ENCODE measurements around the gene SP140L. TPM values are rescaled to one million over a fixed set of nuclear protein-coding genes. Genes with fewer than 3 reads are reported as not detected.

The SP140L gene
- polyA plus RNA-seq, 3 donors: 6.5 to 23.7 (median 8.5) TPM

DNA sequence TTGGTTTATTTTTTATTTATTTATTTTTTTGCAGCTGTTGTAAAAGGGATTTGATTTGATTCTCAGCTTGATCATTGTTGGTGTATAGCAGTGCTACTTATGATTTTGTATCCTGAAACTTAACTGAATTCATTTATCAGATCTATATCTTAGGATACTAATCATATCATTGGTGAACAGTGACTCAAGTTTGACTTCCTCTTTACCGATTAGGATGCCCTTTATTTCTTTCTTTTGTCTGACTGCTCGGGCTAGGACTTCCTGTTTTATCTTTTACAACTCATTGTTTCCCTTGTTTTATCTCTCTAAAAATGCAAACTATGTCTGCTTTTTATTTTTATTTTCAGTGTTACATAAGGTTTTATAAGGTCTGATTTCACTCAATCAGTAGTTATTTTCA, 112.6 kb downstream of the SP140L start:
- intact Hi-C loops (cut with micrococcal nuclease): no loop called here
- H3K27ac ChIP-seq (ENCODE audit: low read depth in 1 of 2, low read length in 2 of 2): peak overlapping the region in 1 of 2 donors; percentile 85
- TF ChIP-seq, protein P1, sequence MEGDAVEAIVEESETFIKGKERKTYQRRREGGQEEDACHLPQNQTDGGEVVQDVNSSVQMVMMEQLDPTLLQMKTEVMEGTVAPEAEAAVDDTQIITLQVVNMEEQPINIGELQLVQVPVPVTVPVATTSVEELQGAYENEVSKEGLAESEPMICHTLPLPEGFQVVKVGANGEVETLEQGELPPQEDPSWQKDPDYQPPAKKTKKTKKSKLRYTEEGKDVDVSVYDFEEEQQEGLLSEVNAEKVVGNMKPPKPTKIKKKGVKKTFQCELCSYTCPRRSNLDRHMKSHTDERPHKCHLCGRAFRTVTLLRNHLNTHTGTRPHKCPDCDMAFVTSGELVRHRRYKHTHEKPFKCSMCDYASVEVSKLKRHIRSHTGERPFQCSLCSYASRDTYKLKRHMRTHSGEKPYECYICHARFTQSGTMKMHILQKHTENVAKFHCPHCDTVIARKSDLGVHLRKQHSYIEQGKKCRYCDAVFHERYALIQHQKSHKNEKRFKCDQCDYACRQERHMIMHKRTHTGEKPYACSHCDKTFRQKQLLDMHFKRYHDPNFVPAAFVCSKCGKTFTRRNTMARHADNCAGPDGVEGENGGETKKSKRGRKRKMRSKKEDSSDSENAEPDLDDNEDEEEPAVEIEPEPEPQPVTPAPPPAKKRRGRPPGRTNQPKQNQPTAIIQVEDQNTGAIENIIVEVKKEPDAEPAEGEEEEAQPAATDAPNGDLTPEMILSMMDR (IDR thresholded peaks at IDR 0.05): no peak
- H3K4me1 Mint-ChIP-seq: peaks cover 38% of the 10 kb centered on the region
- H3K4me1 ChIP-seq (ENCODE audit: control insufficient read depth in 1 of 2, insufficient read depth in 2 of 2, low read length in 2 of 2): peaks cover 10 to 35% of the 10 kb centered on the region in 2 donors
- WGBS (ENCODE audit: insufficient coverage): no CpG with 5 or more reads among the region's 2 CpGs
- H3K9ac ChIP-seq (ENCODE audit: insufficient read depth, low read length, poor library complexity, severe bottlenecking): no peak overlapping the region
- peak overlapping the region in 1 of 3 experiments; percentile 58 for H3K4me3 ChIP-seq (replicated peaks in 1 of 3; ENCODE audit: low read depth in 2 of 3, low read length in 3 of 3)
- peaks cover 100% of the 10 kb centered on the region for H3K79me2 ChIP-seq (ENCODE audit: insufficient read depth, low read length)
- H3K9me3 Mint-ChIP-seq: peaks cover 3 to 9% (median 6%) of the 10 kb centered on the region in 7 donors
- H3K27ac Mint-ChIP-seq: peak overlapping the region; percentile 80 to 96 (median 94)
- H3K4me3 Mint-ChIP-seq: peak overlapping the region; percentile 38 to 80
- H3K4me2 ChIP-seq (replicated peaks; ENCODE audit: extremely low read depth, low read length, poor library complexity, severe bottlenecking): peak overlapping the region; percentile 59
- H2AFZ ChIP-seq (ENCODE audit: insufficient read depth, low read depth, low read length, poor library complexity, severe bottlenecking): no peak overlapping the region
- peaks cover 36 to 57% of the 10 kb centered on the region in 2 donors for H3K36me3 ChIP-seq (replicated peaks in 1 of 2; ENCODE audit: control insufficient read depth in 1 of 2, insufficient read depth in 2 of 2, low read length in 2 of 2)
- peaks cover 6 to 9% of the 10 kb centered on the region in 2 donors for H3K9me3 ChIP-seq (replicated peaks in 1 of 2; ENCODE audit: control insufficient read depth in 1 of 2, insufficient read depth in 1 of 2, low read length in 2 of 2)
- H3K27me3 Mint-ChIP-seq (ENCODE audit: low read depth in 3 of 3): no peaks in the 10 kb centered on the region
- peak; percentile 41 to 85 (median 69) for DNase-seq
- H4K20me1 ChIP-seq (ENCODE audit: insufficient read depth, low read length): peaks cover 95% of the 10 kb centered on the region
- peaks cover 35 to 41% of the 10 kb centered on the region in 2 donors for H3K36me3 Mint-ChIP-seq
- H3K27me3 ChIP-seq (ENCODE audit: control insufficient read depth in 2 of 2, insufficient read depth in 2 of 2, low read length in 2 of 2): no peaks in the 10 kb centered on the region

DNA sequence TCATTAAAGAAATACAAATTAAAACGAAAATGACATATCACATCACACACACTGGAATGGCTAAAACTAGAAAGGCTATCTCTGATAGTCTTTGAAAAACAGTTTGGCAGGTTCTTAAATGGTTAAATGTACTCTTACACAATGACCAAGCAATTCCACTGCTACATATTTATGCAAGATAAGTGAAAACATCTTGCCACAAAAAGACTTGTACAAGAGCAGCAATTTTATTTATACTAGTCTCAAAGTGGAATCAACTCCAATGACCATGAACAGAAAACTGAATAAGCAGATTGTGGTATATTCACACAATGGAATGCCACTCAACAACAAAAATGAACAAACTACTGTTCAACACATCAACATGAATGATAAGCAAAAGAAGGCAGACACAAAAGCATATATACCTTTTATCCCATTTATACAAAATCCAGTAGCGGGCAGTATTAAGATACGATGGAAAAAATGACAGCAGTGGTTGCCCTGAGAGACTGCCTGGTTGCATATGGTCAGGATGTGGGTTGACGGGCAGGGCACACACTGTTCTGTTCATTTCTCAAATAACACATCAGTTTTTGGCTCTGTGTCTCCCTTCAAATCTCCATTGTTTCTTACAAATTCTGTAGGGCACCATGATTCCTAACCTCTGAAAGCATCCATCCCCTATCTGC, 114.4 kb downstream of the SP140L start:
- Histone ChIP-seq H3K9me3 (replicated peaks in 1 of 2; ENCODE audit: control insufficient read depth in 1 of 2, insufficient read depth in 1 of 2, low read length in 2 of 2) (peaks cover 1 to 5% of the 10 kb centered on the region in 2 donors), H3K4me2 (replicated peaks; ENCODE audit: extremely low read depth, low read length, poor library complexity, severe bottlenecking) (peak overlapping the region; percentile 25), H2AFZ (ENCODE audit: insufficient read depth, low read depth, low read length, poor library complexity, severe bottlenecking) (no peak overlapping the region), H3K79me2 (ENCODE audit: insufficient read depth, low read length) (peaks cover 98% of the 10 kb centered on the region), H4K20me1 (ENCODE audit: insufficient read depth, low read length) (peaks cover 93% of the 10 kb centered on the region), H3K4me3 (replicated peaks in 1 of 3; ENCODE audit: low read depth in 2 of 3, low read length in 3 of 3) (no peak overlapping the region), H3K27me3 (ENCODE audit: control insufficient read depth in 2 of 2, insufficient read depth in 2 of 2, low read length in 2 of 2) (no peaks in the 10 kb centered on the region), H3K36me3 (replicated peaks in 1 of 2; ENCODE audit: control insufficient read depth in 1 of 2, insufficient read depth in 2 of 2, low read length in 2 of 2) (peaks cover 49 to 63% of the 10 kb centered on the region in 2 donors), H3K9ac (ENCODE audit: insufficient read depth, low read length, poor library complexity, severe bottlenecking) (no peak overlapping the region), H3K27ac (ENCODE audit: low read depth in 1 of 2, low read length in 2 of 2) (peak overlapping the region in 1 of 2 donors; percentile 56), H3K4me1 (ENCODE audit: control insufficient read depth in 1 of 2, insufficient read depth in 2 of 2, low read length in 2 of 2) (peaks cover 10 to 33% of the 10 kb centered on the region in 2 donors)
- peaks cover 42 to 44% of the 10 kb centered on the region in 2 donors for H3K36me3 Mint-ChIP-seq
- peaks cover 31% of the 10 kb centered on the region for H3K4me1 Mint-ChIP-seq
- no peaks in the 10 kb centered on the region for H3K27me3 Mint-ChIP-seq (ENCODE audit: low read depth in 3 of 3)
- no peak for DNase-seq
- TF ChIP-seq, protein P1 (IDR thresholded peaks at IDR 0.05): no peak
- peaks cover under 1 to 4% (median 1%) of the 10 kb centered on the region in 7 donors for H3K9me3 Mint-ChIP-seq
- no CpG with 5 or more reads among the region's 4 CpGs for WGBS (ENCODE audit: insufficient coverage)
- peak overlapping the region in 6 of 7 donors; percentile 6 to 63 (median 49) for H3K27ac Mint-ChIP-seq
- intact Hi-C loops (cut with micrococcal nuclease): no loop called here
- peak overlapping the region in 1 of 2 donors; percentile 22 for H3K4me3 Mint-ChIP-seq
